GM12873 (cell line): ENCODE results near the gene CYP46A1.

Source experiments
- CTCF ChIP-seq: IDR thresholded peaks from 2 replicates; pipeline ENCODE4 v1.5.1; 2012; ENCODE audit warnings: low read depth, mild to moderate bottlenecking, moderate library complexity, low read length, control low read depth; ENCODE audit not compliant: insufficient read depth; ENCODE audit errors: missing control alignments

Gene CYP46A1

GRCh38 chr14:99742509-99743487 lies 58.7 kb downstream of the CYP46A1 start:
- TF ChIP-seq CTCF: no peak

- no peak for TF ChIP-seq CTCF
Observed at GRCh38 chr14:99744199-99744872, 60.2 kb downstream of the CYP46A1 start.

- no peak for TF ChIP-seq CTCF
Observed at GRCh38 chr14:99744873-99745224, 60.8 kb downstream of the CYP46A1 start.

- no peak for TF ChIP-seq CTCF
Observed at GRCh38 chr14:99745307-99745951, 61.3 kb downstream of the CYP46A1 start.

GRCh38 chr14:99747167-99747566 lies 63.1 kb downstream of the CYP46A1 start:
- no peak for TF ChIP-seq CTCF

- no peak for TF ChIP-seq CTCF
Observed at GRCh38 chr14:99747582-99748330, 63.7 kb downstream of the CYP46A1 start.
